HEK293 (cell line): ENCODE measurements around the gene TMC4.

ENCODE experiments used
- CTCF ChIA-PET: fragments of 350-600 bp; formaldehyde crosslinking; extraction: SDS; loops from one replicate; lab custom pipeline; 2021; ENCODE audit warnings: antibody characterized with exemption; lab: Yijun Ruan, JAX
- POLR2A ChIA-PET: fragments of 300-600 bp; formaldehyde crosslinking; extraction: SDS; loops from one replicate; lab custom pipeline; 2020; ENCODE audit warnings: antibody characterized with exemption, inconsistent platforms; lab: Yijun Ruan, JAX
- H3K27ac ChIP-seq: fragments of 200-500 bp; sonication (Bioruptor generic); 2 replicates; pipeline ENCODE4 v1.5.1; 2014; ENCODE audit warnings: low read depth, low read length, control low read depth, inconsistent platforms; ENCODE audit errors: extremely low read depth
- H3K36me3 ChIP-seq, 2 experiments: fragments of 200-500 bp in 1 of 2; sonication (Bioruptor generic) in 1 of 2; 1 replicate in 1 of 2; 2 replicates in 1 of 2; pipeline ENCODE4 v1.5.1; 2014 to 2017; ENCODE audit warnings: inconsistent platforms in 2 of 2, low read length in 2 of 2; ENCODE audit not compliant: control insufficient read depth in 2 of 2, insufficient read depth in 1 of 2
- H3K4me1 ChIP-seq: fragments of 200-500 bp; sonication (Bioruptor generic); 2 replicates; pipeline ENCODE4 v1.5.1; 2014; ENCODE audit warnings: mild to moderate bottlenecking, low read length, inconsistent platforms; ENCODE audit not compliant: control insufficient read depth, insufficient read depth
- H3K4me3 ChIP-seq: 2 replicates; pipeline ENCODE4 v1.5.1; 2011; ENCODE audit warnings: low read depth, mild to moderate bottlenecking, control low read depth, low read length, moderate library complexity
- H3K9me3 ChIP-seq: fragments of 200-500 bp; sonication (Bioruptor generic); 2 replicates; pipeline ENCODE4 v1.5.1; 2014; ENCODE audit warnings: low read depth, low read length, inconsistent platforms; ENCODE audit not compliant: control insufficient read depth, insufficient read depth
- EGR2 ChIP-seq: fragments of 450-650 bp; formaldehyde crosslinking; IDR thresholded peaks from 2 replicates; pipeline ENCODE4 v1.5.1; 2016; ENCODE audit warnings: low read depth, missing biosample characterization, missing genetic modification characterization
- GLIS2 ChIP-seq: fragments of 450-650 bp; formaldehyde crosslinking; IDR thresholded peaks from 2 replicates; pipeline ENCODE4 v1.5.1; 2016; ENCODE audit warnings: missing biosample characterization, missing genetic modification characterization
- HOXC10 ChIP-seq: sonication (generic); formaldehyde crosslinking; IDR thresholded peaks from 2 replicates; pipeline ENCODE4 v1.8.1; 2023; ENCODE audit warnings: mild to moderate bottlenecking, missing genetic modification reagents
- SCRT2 ChIP-seq: fragments of 450-650 bp; formaldehyde crosslinking; IDR thresholded peaks from 2 replicates; pipeline ENCODE4 v1.5.1; 2016; ENCODE audit warnings: missing biosample characterization, missing genetic modification characterization
- SP2 ChIP-seq: fragments of 450-650 bp; formaldehyde crosslinking; IDR thresholded peaks from 2 replicates; pipeline ENCODE4 v1.5.1; 2016; ENCODE audit warnings: missing biosample characterization, missing genetic modification characterization
- ZBTB17 ChIP-seq: fragments of 450-650 bp; formaldehyde crosslinking; IDR thresholded peaks from 2 replicates; pipeline ENCODE4 v1.5.1; 2016; ENCODE audit warnings: missing biosample characterization, missing genetic modification characterization
- ZFHX2 ChIP-seq: fragments of 450-650 bp; formaldehyde crosslinking; conservative IDR thresholded peaks from 2 replicates; pipeline ENCODE4 v1.5.1; 2016; ENCODE audit warnings: missing biosample characterization, missing genetic modification characterization
- ZNF292 ChIP-seq: fragments of 450-650 bp; formaldehyde crosslinking; IDR thresholded peaks from 2 replicates; pipeline ENCODE4 v1.5.1; 2016; ENCODE audit warnings: low read depth, missing biosample characterization, missing genetic modification characterization, borderline replicate concordance
- ZNF354C ChIP-seq: fragments of 450-650 bp; formaldehyde crosslinking; IDR thresholded peaks from 2 replicates; pipeline ENCODE4 v1.5.1; 2016; ENCODE audit warnings: missing biosample characterization, missing genetic modification characterization, low read depth, borderline replicate concordance
- ZNF391 ChIP-seq: fragments of 450-650 bp; formaldehyde crosslinking; IDR thresholded peaks from 2 replicates; pipeline ENCODE4 v1.5.1; 2016; ENCODE audit warnings: low read depth, missing biosample characterization, missing genetic modification characterization, borderline replicate concordance
- ZNF623 ChIP-seq: fragments of 450-650 bp; formaldehyde crosslinking; IDR thresholded peaks from 2 replicates; pipeline ENCODE4 v1.5.1; 2016; ENCODE audit warnings: missing biosample characterization, missing genetic modification characterization
- ZNF624 ChIP-seq: fragments of 450-650 bp; formaldehyde crosslinking; IDR thresholded peaks from 2 replicates; pipeline ENCODE4 v1.5.1; 2017; ENCODE audit warnings: missing biosample characterization, missing genetic modification characterization
- ZNF660 ChIP-seq: fragments of 450-650 bp; IDR thresholded peaks from 2 replicates; pipeline ENCODE4 v1.5.1; 2018; ENCODE audit warnings: missing biosample characterization, mild to moderate bottlenecking, missing genetic modification characterization
- ZNF76 ChIP-seq: fragments of 450-650 bp; formaldehyde crosslinking; IDR thresholded peaks from 2 replicates; pipeline ENCODE4; 2016; ENCODE audit warnings: low read depth, missing biosample characterization, missing genetic modification characterization, borderline replicate concordance
- ZNF785 ChIP-seq: fragments of 450-650 bp; formaldehyde crosslinking; IDR thresholded peaks from 2 replicates; pipeline ENCODE4 v1.5.1; 2016; ENCODE audit warnings: missing biosample characterization, missing genetic modification characterization
- ZNF830 ChIP-seq: fragments of 450-650 bp; IDR thresholded peaks from 2 replicates; pipeline ENCODE4 v1.5.0; 2018; ENCODE audit warnings: missing biosample characterization, missing genetic modification characterization, low read depth, mild to moderate bottlenecking, moderate library complexity
- TF ChIP-seq, protein P1 (sequence below): fragments of 450-650 bp; formaldehyde crosslinking; IDR thresholded peaks from 2 replicates; pipeline ENCODE4 v1.5.1; 2016; ENCODE audit warnings: missing biosample characterization, missing genetic modification characterization, borderline replicate concordance
- TF ChIP-seq, protein P2 (sequence below): fragments of 450-650 bp; formaldehyde crosslinking; IDR thresholded peaks from 2 replicates; pipeline ENCODE4 v1.5.1; 2017; ENCODE audit warnings: missing biosample characterization, missing genetic modification characterization
- TF ChIP-seq, protein P3 (sequence below): fragments of 450-650 bp; formaldehyde crosslinking; IDR thresholded peaks from 2 replicates; pipeline ENCODE4 v1.5.1; 2016; ENCODE audit warnings: missing biosample characterization, missing genetic modification characterization

The TMC4 gene

DNA sequence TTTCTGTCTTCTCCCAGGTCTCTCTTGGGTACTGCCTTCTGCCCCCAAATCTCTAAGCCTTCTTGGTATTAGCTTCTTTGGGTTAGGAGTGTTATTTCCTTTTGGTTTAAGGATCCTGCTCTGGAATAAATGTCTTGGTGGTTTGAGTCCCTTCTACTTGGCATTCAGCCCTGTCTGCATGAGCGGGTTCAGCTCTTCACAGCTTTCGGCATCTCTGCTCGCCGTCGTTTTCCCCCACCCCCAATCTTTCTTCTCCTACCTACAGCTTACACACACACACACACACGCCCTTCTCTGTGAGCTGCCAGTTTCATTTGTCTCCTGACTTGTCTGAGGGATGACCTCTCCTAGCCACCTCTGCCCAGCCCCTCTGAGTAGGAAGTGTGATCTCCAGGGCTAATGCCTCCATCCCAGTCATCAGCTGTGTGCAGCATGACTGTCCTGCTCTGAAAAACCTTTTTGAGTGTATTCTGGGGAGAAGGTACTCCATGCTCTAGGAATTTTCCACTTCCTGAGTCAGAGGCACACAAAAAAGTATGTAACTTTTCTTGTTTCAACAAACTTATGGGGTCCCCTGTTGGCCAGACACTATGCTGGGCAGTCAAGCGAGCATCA, 30.7 kb downstream of the TMC4 start (continued):
- TF ChIP-seq, protein P1, sequence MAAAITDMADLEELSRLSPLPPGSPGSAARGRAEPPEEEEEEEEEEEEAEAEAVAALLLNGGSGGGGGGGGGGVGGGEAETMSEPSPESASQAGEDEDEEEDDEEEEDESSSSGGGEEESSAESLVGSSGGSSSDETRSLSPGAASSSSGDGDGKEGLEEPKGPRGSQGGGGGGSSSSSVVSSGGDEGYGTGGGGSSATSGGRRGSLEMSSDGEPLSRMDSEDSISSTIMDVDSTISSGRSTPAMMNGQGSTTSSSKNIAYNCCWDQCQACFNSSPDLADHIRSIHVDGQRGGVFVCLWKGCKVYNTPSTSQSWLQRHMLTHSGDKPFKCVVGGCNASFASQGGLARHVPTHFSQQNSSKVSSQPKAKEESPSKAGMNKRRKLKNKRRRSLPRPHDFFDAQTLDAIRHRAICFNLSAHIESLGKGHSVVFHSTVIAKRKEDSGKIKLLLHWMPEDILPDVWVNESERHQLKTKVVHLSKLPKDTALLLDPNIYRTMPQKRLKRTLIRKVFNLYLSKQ (tag by site-specific recombination), result no peak
- TF ChIP-seq ZNF354C (tag by site-specific recombination) (no peak), ZNF623 (no peak)
- TF ChIP-seq, all 188 proteins: peak for 0

DNA sequence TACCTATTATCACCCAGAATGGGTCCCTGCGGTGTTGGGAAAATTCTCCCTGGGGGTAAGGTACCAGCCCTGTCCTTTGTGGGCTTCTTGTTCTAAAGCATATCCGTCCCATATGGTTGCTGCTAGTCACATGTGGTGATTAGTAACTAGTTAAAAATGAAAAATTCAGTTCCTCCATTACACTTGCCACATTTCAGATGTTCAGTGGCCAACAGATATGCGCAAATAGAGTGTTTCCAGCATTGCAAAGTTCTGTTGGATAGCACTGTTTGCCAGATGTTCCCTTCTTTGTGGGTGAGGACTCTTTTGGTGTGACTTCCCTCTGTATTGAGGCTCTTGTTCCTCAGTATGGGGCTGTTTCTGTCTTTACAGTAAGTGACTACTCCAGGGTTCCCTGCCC, 31.6 kb downstream of the TMC4 start:
- peaks cover 6% of the 10 kb centered on the region for H3K4me1 ChIP-seq
- ChIA-PET CTCF (no interaction called here), POLR2A (interaction anchor here (0.6 to 1.1 kb wide), 2 partner anchors 16 to 30 kb away, joined by 3 read pairs; no protein-coding TSS in a partner anchor)
- no peaks in the 10 kb centered on the region for H3K9me3 ChIP-seq
- H3K4me3 ChIP-seq, result no peak overlapping the region
- no peak overlapping the region for H3K27ac ChIP-seq
- peaks cover 40 to 79% of the 10 kb centered on the region in 2 experiments for H3K36me3 ChIP-seq
- TF ChIP-seq ZNF292 (tag by site-specific recombination) (no peak), ZNF76 (tag by site-specific recombination) (no peak), ZNF660 (tag by site-specific recombination) (no peak), GLIS2 (tag by site-specific recombination) (no peak), ZBTB17 (tag by site-specific recombination) (no peak), ZNF624 (tag by site-specific recombination) (no peak), ZNF785 (no peak), ZNF830 (tag by site-specific recombination) (no peak), SCRT2 (no peak)
- TF ChIP-seq, protein P2, sequence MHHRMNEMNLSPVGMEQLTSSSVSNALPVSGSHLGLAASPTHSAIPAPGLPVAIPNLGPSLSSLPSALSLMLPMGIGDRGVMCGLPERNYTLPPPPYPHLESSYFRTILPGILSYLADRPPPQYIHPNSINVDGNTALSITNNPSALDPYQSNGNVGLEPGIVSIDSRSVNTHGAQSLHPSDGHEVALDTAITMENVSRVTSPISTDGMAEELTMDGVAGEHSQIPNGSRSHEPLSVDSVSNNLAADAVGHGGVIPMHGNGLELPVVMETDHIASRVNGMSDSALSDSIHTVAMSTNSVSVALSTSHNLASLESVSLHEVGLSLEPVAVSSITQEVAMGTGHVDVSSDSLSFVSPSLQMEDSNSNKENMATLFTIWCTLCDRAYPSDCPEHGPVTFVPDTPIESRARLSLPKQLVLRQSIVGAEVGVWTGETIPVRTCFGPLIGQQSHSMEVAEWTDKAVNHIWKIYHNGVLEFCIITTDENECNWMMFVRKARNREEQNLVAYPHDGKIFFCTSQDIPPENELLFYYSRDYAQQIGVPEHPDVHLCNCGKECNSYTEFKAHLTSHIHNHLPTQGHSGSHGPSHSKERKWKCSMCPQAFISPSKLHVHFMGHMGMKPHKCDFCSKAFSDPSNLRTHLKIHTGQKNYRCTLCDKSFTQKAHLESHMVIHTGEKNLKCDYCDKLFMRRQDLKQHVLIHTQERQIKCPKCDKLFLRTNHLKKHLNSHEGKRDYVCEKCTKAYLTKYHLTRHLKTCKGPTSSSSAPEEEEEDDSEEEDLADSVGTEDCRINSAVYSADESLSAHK, result no peak
- TF ChIP-seq, protein P3, sequence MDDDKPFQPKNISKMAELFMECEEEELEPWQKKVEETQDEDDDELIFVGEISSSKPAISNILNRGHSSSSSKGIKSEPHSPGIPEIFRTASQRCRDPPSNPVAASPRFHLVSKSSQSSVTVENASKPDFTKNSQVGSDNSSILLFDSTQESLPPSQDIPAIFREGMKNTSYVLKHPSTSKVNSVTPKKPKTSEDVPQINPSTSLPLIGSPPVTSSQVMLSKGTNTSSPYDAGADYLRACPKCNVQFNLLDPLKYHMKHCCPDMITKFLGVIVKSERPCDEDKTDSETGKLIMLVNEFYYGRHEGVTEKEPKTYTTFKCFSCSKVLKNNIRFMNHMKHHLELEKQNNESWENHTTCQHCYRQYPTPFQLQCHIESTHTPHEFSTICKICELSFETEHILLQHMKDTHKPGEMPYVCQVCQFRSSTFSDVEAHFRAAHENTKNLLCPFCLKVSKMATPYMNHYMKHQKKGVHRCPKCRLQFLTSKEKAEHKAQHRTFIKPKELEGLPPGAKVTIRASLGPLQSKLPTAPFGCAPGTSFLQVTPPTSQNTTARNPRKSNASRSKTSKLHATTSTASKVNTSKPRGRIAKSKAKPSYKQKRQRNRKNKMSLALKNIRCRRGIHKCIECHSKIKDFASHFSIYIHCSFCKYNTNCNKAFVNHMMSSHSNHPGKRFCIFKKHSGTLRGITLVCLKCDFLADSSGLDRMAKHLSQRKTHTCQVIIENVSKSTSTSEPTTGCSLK (tag by site-specific recombination), result no peak

DNA sequence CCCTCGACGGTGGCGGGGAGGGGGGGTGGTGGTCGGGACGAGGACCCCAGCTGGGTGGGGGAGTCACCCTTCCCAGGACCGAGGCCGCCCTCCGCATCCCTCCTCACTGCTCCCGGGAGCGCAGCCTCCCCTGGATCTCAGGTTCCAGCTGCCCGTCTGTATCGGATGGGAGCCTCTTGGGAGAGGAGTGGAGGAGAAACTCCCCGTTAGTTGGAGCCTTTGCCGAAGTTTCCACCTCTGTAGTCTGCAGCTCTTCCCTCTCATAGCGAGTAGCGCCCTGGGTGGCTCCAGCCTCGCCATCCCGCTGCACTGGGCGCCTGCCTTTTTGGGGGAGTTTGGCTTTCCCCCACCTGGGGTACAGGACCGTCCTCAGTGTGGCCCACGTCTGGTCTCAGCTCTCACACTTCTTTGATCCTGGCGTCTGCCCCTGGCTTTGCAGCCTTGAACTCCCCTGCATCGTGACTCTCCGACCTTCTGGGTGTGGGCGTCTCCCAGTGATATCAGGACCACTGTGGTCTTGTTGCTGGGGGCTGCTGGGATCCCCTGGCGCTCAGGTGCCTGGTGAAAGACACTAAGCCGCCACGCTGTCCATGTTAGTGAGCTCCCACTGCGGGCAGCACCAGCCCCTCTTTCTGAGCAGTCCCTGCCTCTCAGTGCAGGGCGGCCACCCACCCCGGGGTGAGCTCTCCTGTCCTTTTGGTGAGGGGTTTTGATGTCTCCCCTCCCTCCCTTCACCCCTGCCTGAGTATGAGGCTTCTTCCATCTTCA, 34.3 kb downstream of the TMC4 start:
- peaks cover 13% of the 10 kb centered on the region for H3K4me1 ChIP-seq
- peaks cover 16 to 52% of the 10 kb centered on the region in 2 experiments for H3K36me3 ChIP-seq
- H3K9me3 ChIP-seq, result peaks cover under 1% of the 10 kb centered on the region; the same call in 1 of the 2 replicates
- H3K27ac ChIP-seq, result peak overlapping the region; percentile 88
- POLR2A ChIA-PET, result interaction anchor here (0.8 to 5.5 kb wide), 5 partner anchors 12 to 50 kb away, joined by 3 to 116 read pairs (median 63); partner anchors contain the start of genes MBOAT7, PRPF31, TFPT and TSEN34
- TF ChIP-seq ZFHX2 (tag by site-specific recombination), result peak; percentile 49; the same call in 1 of the 2 replicates
- peak; percentile 37; the same call in 1 of the 2 replicates for TF ChIP-seq EGR2 (tag by site-specific recombination)
- TF ChIP-seq SP2 (tag by site-specific recombination), result 0 out of 2 replicates have a peak, but pooled peaks have one; percentile 2
- no peak for TF ChIP-seq HOXC10 (CRISPR knock-in tag)
- no peak for TF ChIP-seq ZNF391 (tag by site-specific recombination)
- CTCF ChIA-PET, result interaction anchor here (0.7 to 1.5 kb wide), 2 partner anchors 28 to 93 kb away, joined by 3 to 6 read pairs; no protein-coding TSS in a partner anchor
- H3K4me3 ChIP-seq, result peak overlapping the region; percentile 94
